Endothelial cell of umbilical vein (primary cell): ENCODE data around the gene RAP1GAP2. TPM values are rescaled to one million over a fixed set of nuclear protein-coding genes. Genes with fewer than 3 reads are reported as not detected.

Experiments used
- BruUV-seq: library from RNA; stranded (reverse); fragments of 400-500 nt; replicated peaks from 2 replicates; lab custom pipeline; 2021; lab: Mats Ljungman, UMichigan
- CTCF ChIA-PET: fragments of 300-600, 350-600 bp; sonication (Branson Sonifier 250); formaldehyde crosslinking; loops from one replicate; lab custom pipeline; 2021; ENCODE audit warnings: antibody characterized with exemption, inconsistent platforms; lab: Charles Lee
- POLR2A ChIA-PET: fragments of 300-600, 350-600 bp; sonication (Branson Sonifier 250); formaldehyde crosslinking; loops from one replicate; lab custom pipeline; 2021; ENCODE audit warnings: antibody characterized with exemption, inconsistent platforms; lab: Charles Lee
- DNase-seq: peaks from one replicate; pipeline ENCODE4 v3.0.0-alpha.2; 2011; ENCODE audit warnings: low read depth, low spot score
- FAIRE-seq: peaks from 2 replicates; lab custom pipeline; 2011; peaks lifted over from hg19 to GRCh38; lab: Jason Lieb, UNC
- H2AFZ ChIP-seq: 2 replicates; pipeline ENCODE4 v1.6.0; 2012; ENCODE audit warnings: low read depth, low read length, control low read depth, inconsistent platforms
- H3K27ac ChIP-seq: 2 replicates; pipeline ENCODE4 v1.5.1; 2011; ENCODE audit warnings: low read depth, mild to moderate bottlenecking, control low read depth, low read length, moderate library complexity; ENCODE audit not compliant: insufficient read depth
- H3K27me3 ChIP-seq, 2 experiments: 2 replicates each; pipeline versions ENCODE4 v1.6.0 to v1.6.1; 2011; ENCODE audit warnings: low read length in 2 of 2, mixed read lengths in 1 of 2; ENCODE audit not compliant: control insufficient read depth in 2 of 2, insufficient read depth in 2 of 2
- H3K36me3 ChIP-seq, 2 experiments: 2 replicates in 1 of 2; 3 replicates in 1 of 2; pipeline ENCODE4 v1.5.1; 2011; ENCODE audit warnings: low read length in 2 of 2, mild to moderate bottlenecking in 1 of 2, moderate library complexity in 1 of 2; ENCODE audit not compliant: control insufficient read depth in 2 of 2, insufficient read depth in 2 of 2; ENCODE audit errors: extremely low read depth in 1 of 2
- H3K4me1 ChIP-seq: 3 replicates; pipeline ENCODE4 v1.5.1; 2011; ENCODE audit warnings: mild to moderate bottlenecking, low read length; ENCODE audit not compliant: control insufficient read depth, insufficient read depth; ENCODE audit errors: extremely low read depth
- H3K4me2 ChIP-seq: 2 replicates; pipeline ENCODE4 v1.6.1; 2011; ENCODE audit warnings: low read length, control low read depth, mixed read lengths; ENCODE audit not compliant: insufficient read depth
- H3K4me3 ChIP-seq, 3 experiments: fragments of 200-600 bp in 1 of 3; sonication (generic), shearing (Covaris generic) in 1 of 3; replicated peaks in 1 of 3; 2 replicates each; pipeline ENCODE4 v1.5.1; 2011 to 2016; ENCODE audit warnings: control low read depth in 3 of 3, low read length in 3 of 3, mild to moderate bottlenecking in 2 of 3, inconsistent platforms in 1 of 3, low read depth in 1 of 3, moderate library complexity in 1 of 3; ENCODE audit not compliant: insufficient read depth in 1 of 3
- H3K79me2 ChIP-seq: 2 replicates; pipeline ENCODE4 v1.6.0; 2012; ENCODE audit warnings: low read length, inconsistent platforms; ENCODE audit not compliant: control insufficient read depth, insufficient read depth
- H3K9ac ChIP-seq: replicated peaks from 2 replicates; pipeline ENCODE3; 2011; ENCODE audit warnings: low read length, control low read depth; ENCODE audit not compliant: insufficient read depth; ENCODE audit errors: extremely low read depth
- H3K9me1 ChIP-seq: replicated peaks from 3 replicates; pipeline ENCODE4 v1.6.0; 2011; ENCODE audit warnings: mild to moderate bottlenecking, low read length; ENCODE audit not compliant: control insufficient read depth, insufficient read depth; ENCODE audit errors: extremely low read depth
- H3K9me3 ChIP-seq: replicated peaks from 2 replicates; pipeline ENCODE4 v1.5.1; 2012; ENCODE audit warnings: low read length, inconsistent platforms; ENCODE audit not compliant: control insufficient read depth, insufficient read depth
- H4K20me1 ChIP-seq: replicated peaks from 2 replicates; pipeline ENCODE3; 2011; ENCODE audit warnings: mild to moderate bottlenecking, low read length; ENCODE audit not compliant: control insufficient read depth, insufficient read depth; ENCODE audit errors: extremely low read depth
- EZH2 ChIP-seq: IDR thresholded peaks from 2 replicates; pipeline ENCODE4 v1.6.1; 2012; ENCODE audit warnings: borderline replicate concordance, low read depth, mild to moderate bottlenecking, moderate library complexity, low read length, inconsistent platforms; ENCODE audit not compliant: severe bottlenecking
- FOS ChIP-seq: IDR thresholded peaks from 2 replicates; pipeline ENCODE4 v1.6.1; 2011; ENCODE audit warnings: mild to moderate bottlenecking, low read length, moderate library complexity, borderline replicate concordance; ENCODE audit not compliant: insufficient read depth
- GATA2 ChIP-seq: IDR thresholded peaks from 2 replicates; pipeline ENCODE4 v1.7.0; 2011; ENCODE audit warnings: low read depth, mild to moderate bottlenecking, moderate library complexity, mixed read lengths, low read length; ENCODE audit not compliant: insufficient read length, insufficient read depth
- JUN ChIP-seq: IDR thresholded peaks from 2 replicates; pipeline ENCODE4 v1.6.1; 2011; ENCODE audit warnings: borderline replicate concordance, low read depth; ENCODE audit not compliant: insufficient read length, insufficient read depth
- MYC ChIP-seq: IDR thresholded peaks from one replicate; pipeline ENCODE4 v1.6.1; 2011; ENCODE audit warnings: mild to moderate bottlenecking, low read depth, low read length
- POLR2A ChIP-seq: IDR thresholded peaks from 2 replicates; pipeline ENCODE4 v1.6.1; 2012; ENCODE audit warnings: low read depth, mild to moderate bottlenecking, control low read depth, low read length
- POLR2AphosphoS5 ChIP-seq: IDR thresholded peaks from 2 replicates; pipeline ENCODE4 v1.6.1; 2012; ENCODE audit warnings: low read depth, mild to moderate bottlenecking, control low read depth, low read length, moderate library complexity; ENCODE audit not compliant: insufficient read depth
- dilution Hi-C: fragments of 300-500 bp; cut with MboI; formaldehyde crosslinking; loops from one replicate; pipeline ENCODE4 v1.15.0; 2019; ENCODE audit warnings: low sequenced_read_pairs; ENCODE audit not compliant: extremely low pct_ligation_motif_present
- intact Hi-C: fragments of 100-400 bp; cut with micrococcal nuclease; formaldehyde crosslinking; loops from one replicate; pipeline ENCODE4 v1.10.0; 2022
- polyA plus RNA-seq, 4 experiments: library from polyadenylated mRNA; depleted of rRNA in 3 of 4; stranded (reverse) in 3 of 4; unstranded in 1 of 4; fragments of >200 nt; gene quantifications; 2 replicates each; pipeline versions ENCODE4 v1.2.1 to v1.2.3, GENCODE V29; 2011 to 2012; ENCODE audit warnings: missing spikeins in 1 of 4
- total RNA-seq: library from RNA; stranded (reverse); gene quantifications from 2 replicates; pipeline ENCODE4 v1.2.3, GENCODE V29; 2021
- TF ChIP-seq, protein P1 (sequence below): IDR thresholded peaks from 2 replicates; pipeline ENCODE4 v1.6.1; 2011; ENCODE audit not compliant: insufficient read depth, insufficient read length
- TF ChIP-seq, protein P2 (sequence below), 2 donors: IDR thresholded peaks; 1 replicate in 1 of 2; 2 replicates in 1 of 2; pipeline ENCODE4 v1.5.1; 2011; ENCODE audit warnings: low read length in 2 of 2, mild to moderate bottlenecking in 2 of 2, moderate library complexity in 2 of 2, control low read depth in 1 of 2, inconsistent platforms in 1 of 2, low read depth in 1 of 2; ENCODE audit not compliant: insufficient read depth in 1 of 2; ENCODE audit errors: extremely low read depth in 1 of 2

RAP1GAP2 gene
- total and polyA plus RNA-seq, 2 donors (not counting 3 experiments of a cell fraction or from before 2014, with no cell fraction given) = 1.4 to 3.6 TPM

DNA sequence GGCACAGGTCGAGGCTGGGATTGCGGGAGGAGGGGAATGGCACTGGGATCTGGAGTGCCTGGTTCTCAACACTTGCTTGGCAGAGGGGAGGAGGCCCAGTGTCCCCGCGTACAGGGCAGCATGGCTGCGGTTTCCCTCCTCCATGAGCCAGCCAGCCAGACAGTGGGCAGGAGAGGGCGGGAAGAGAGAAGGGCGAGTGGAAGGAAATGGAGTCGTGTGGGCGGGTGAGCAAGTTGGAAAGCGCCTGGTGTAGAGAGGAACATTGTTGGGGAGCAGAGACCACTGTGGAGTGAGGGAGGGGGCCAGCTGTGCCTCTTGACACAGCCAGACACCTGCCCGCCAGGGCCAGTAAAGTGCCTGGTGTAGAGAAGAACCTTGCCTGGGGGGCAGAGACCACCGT lies 136.7 kb downstream of the RAP1GAP2 start:
- no peak for FAIRE-seq
- Histone ChIP-seq H3K4me2 (no peak overlapping the region), H3K9me1 (no peaks in the 10 kb centered on the region), H3K36me3 (no peaks in the 10 kb centered on the region), H3K4me1 (no peaks in the 10 kb centered on the region), H4K20me1 (no peaks in the 10 kb centered on the region), H3K4me3 (no peak overlapping the region), H2AFZ (no peak overlapping the region), H3K9me3 (no peaks in the 10 kb centered on the region), H3K79me2 (no peaks in the 10 kb centered on the region), H3K9ac (no peak overlapping the region), H3K27ac (no peak overlapping the region), H3K27me3 (peaks cover 0 to 4% of the 10 kb centered on the region in 2 experiments)
- no peak for TF ChIP-seq MYC
- TF ChIP-seq, protein P1, sequence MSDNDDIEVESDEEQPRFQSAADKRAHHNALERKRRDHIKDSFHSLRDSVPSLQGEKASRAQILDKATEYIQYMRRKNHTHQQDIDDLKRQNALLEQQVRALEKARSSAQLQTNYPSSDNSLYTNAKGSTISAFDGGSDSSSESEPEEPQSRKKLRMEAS = no peak
- TF ChIP-seq, protein P2, sequence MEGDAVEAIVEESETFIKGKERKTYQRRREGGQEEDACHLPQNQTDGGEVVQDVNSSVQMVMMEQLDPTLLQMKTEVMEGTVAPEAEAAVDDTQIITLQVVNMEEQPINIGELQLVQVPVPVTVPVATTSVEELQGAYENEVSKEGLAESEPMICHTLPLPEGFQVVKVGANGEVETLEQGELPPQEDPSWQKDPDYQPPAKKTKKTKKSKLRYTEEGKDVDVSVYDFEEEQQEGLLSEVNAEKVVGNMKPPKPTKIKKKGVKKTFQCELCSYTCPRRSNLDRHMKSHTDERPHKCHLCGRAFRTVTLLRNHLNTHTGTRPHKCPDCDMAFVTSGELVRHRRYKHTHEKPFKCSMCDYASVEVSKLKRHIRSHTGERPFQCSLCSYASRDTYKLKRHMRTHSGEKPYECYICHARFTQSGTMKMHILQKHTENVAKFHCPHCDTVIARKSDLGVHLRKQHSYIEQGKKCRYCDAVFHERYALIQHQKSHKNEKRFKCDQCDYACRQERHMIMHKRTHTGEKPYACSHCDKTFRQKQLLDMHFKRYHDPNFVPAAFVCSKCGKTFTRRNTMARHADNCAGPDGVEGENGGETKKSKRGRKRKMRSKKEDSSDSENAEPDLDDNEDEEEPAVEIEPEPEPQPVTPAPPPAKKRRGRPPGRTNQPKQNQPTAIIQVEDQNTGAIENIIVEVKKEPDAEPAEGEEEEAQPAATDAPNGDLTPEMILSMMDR (IDR thresholded peaks at IDR 0.05; ENCODE audit: extremely low read depth in 1 of 2, insufficient read depth in 1 of 2, low read depth in 1 of 2, low read length in 2 of 2) = no peak
- TF ChIP-seq EZH2 = no peak
- TF ChIP-seq JUN = no peak
- TF ChIP-seq FOS = no peak
- TF ChIP-seq GATA2 = no peak
- TF ChIP-seq POLR2A = no peak
- TF ChIP-seq POLR2AphosphoS5 = no peak
- BruUV-seq = no TSS peak
- dilution Hi-C loops = no loop called here
- no peak for DNase-seq
- intact Hi-C loops = no loop called here
- ChIA-PET CTCF (interaction anchor here (1.0 to 2.4 kb wide), 2 partner anchors 80 to 84 kb away, joined by 3 to 6 read pairs; no protein-coding TSS in a partner anchor), POLR2A (no interaction called here)
